CD4-positive, alpha-beta memory T cell (primary cell): ENCODE results near the gene TNS1. TPM values are rescaled to one million over a fixed set of nuclear protein-coding genes. Genes with fewer than 3 reads are reported as not detected.

Source experiments
- CTCF ChIA-PET: fragments of 350-600 bp; sonication (Branson Sonifier 250); formaldehyde crosslinking; loops from one replicate; lab custom pipeline; 2021; ENCODE audit warnings: inconsistent platforms; ENCODE audit not compliant: partially characterized antibody; lab: Charles Lee
- POLR2A ChIA-PET: fragments of 350-600 bp; sonication (Branson Sonifier 250); formaldehyde crosslinking; loops from one replicate; lab custom pipeline; 2021; ENCODE audit not compliant: partially characterized antibody; lab: Charles Lee
- DNase-seq, 5 donors: peaks; one replicate each; pipeline versions ENCODE4 v3.0.0 to v3.0.0-alpha.2; 2020 to 2022; ENCODE audit warnings: mixed read lengths in 1 of 5
- H3K27ac ChIP-seq: one replicate; pipeline ENCODE4 v1.7.0; 2013; ENCODE audit warnings: low read depth, low read length
- H3K27me3 ChIP-seq: 2 replicates; pipeline ENCODE4 v1.7.0; 2013; ENCODE audit warnings: mild to moderate bottlenecking, low read length, moderate library complexity; ENCODE audit not compliant: insufficient read depth
- H3K36me3 ChIP-seq: 2 replicates; pipeline ENCODE4 v1.7.0; 2013; ENCODE audit warnings: mild to moderate bottlenecking, low read length, moderate library complexity; ENCODE audit not compliant: insufficient read depth
- H3K4me1 ChIP-seq: 2 replicates; pipeline ENCODE4 v1.7.0; 2013; ENCODE audit warnings: mild to moderate bottlenecking, low read length, moderate library complexity; ENCODE audit not compliant: insufficient read depth
- H3K4me3 ChIP-seq, 2 donors: one replicate each; pipeline ENCODE4 v1.7.0; 2013; ENCODE audit warnings: low read length in 2 of 2, mild to moderate bottlenecking in 1 of 2
- H3K9me3 ChIP-seq, 2 donors: one replicate each; pipeline ENCODE4 v1.7.0; 2013; ENCODE audit warnings: low read length in 2 of 2, control low read depth in 1 of 2; ENCODE audit not compliant: control insufficient read depth in 1 of 2
- H3K27ac Mint-ChIP-seq, 7 donors: one replicate each; pipeline ENCODE4 v1.8.0; 2020 to 2021; ENCODE audit warnings: mixed read lengths in 7 of 7, mild to moderate bottlenecking in 6 of 7, inconsistent platforms in 3 of 7, moderate library complexity in 3 of 7
- H3K27me3 Mint-ChIP-seq, 2 donors: one replicate each; pipeline ENCODE4 v1.8.0; 2020 to 2021; ENCODE audit warnings: mixed read lengths in 2 of 2
- H3K36me3 Mint-ChIP-seq, 2 donors: one replicate each; pipeline ENCODE4 v1.8.0; 2020 to 2021; ENCODE audit warnings: mixed read lengths in 2 of 2, inconsistent platforms in 1 of 2, mild to moderate bottlenecking in 1 of 2
- H3K4me1 Mint-ChIP-seq, 4 donors: one replicate each; pipeline ENCODE4 v1.8.0; 2020 to 2021; ENCODE audit warnings: mixed read lengths in 4 of 4, mild to moderate bottlenecking in 1 of 4
- H3K4me3 Mint-ChIP-seq, 8 donors: one replicate each; pipeline ENCODE4 v1.8.0; 2020 to 2021; ENCODE audit warnings: mixed read lengths in 8 of 8, mild to moderate bottlenecking in 7 of 8, moderate library complexity in 6 of 8, inconsistent platforms in 3 of 8
- H3K9me3 Mint-ChIP-seq, 8 donors: one replicate each; pipeline ENCODE4 v1.8.0; 2020 to 2021; ENCODE audit warnings: mixed read lengths in 8 of 8, mild to moderate bottlenecking in 5 of 8, inconsistent platforms in 3 of 8, moderate library complexity in 1 of 8
- intact Hi-C: fragments of 100-400 bp; cut with micrococcal nuclease; formaldehyde crosslinking; loops from one replicate; pipeline ENCODE4 v1.15.1; 2023
- polyA plus RNA-seq, 2 donors: library from polyadenylated mRNA; unstranded; fragments of 300-500 nt; fragmentation: Illumina TruSeq; gene quantifications; one replicate each; pipeline ENCODE4 v1.2.3, GENCODE V29; 2021
- total RNA-seq, 2 experiments: library from RNA; stranded (reverse); gene quantifications; one replicate each; pipeline ENCODE4 v1.2.3, GENCODE V29; 2021

Gene TNS1
- total and polyA plus RNA-seq, 4 experiments from 2014 or later: 0.78 to 1.2 TPM; not detected in 2

DNA sequence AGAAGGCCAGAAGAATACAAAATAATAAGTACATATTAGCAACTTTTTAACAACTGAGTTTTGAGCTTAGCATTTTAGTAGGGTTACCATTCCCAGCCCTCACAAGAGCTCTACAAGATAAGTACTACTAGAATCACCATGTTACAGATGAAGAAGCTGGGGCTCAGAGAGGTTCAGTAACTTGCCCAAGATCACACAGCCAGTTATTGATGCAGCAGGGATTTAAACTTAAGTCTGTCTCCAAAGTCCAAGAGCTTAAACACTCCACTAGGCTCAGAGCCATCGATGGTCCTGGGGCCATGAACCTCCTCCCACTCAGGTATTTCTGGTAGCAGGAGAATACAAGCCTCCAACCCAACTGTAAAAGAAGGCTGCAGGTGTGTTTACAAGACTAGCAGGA lies 30.8 kb downstream of the TNS1 start:
- Mint-ChIP-seq H3K36me3 (no peaks in the 10 kb centered on the region), H3K4me3 (no peak overlapping the region), H3K27ac (no peak overlapping the region), H3K27me3 (peaks cover 8 to 14% of the 10 kb centered on the region in 2 donors), H3K4me1 (no peaks in the 10 kb centered on the region), H3K9me3 (peaks cover 0 to 8% (median 0%) of the 10 kb centered on the region in 8 donors)
- H3K27me3 ChIP-seq: no peaks in the 10 kb centered on the region
- H3K36me3 ChIP-seq: no peaks in the 10 kb centered on the region
- CTCF ChIA-PET: interaction anchor here (0.6 kb wide), 2 partner anchors 61 to 1693 kb away, joined by 3 read pairs; no protein-coding TSS in a partner anchor
- no peaks in the 10 kb centered on the region for H3K4me1 ChIP-seq
- no peak overlapping the region for H3K4me3 ChIP-seq
- POLR2A ChIA-PET: no interaction called here
- DNase-seq: no peak
- no peak overlapping the region for H3K27ac ChIP-seq
- H3K9me3 ChIP-seq: no peaks in the 10 kb centered on the region
- intact Hi-C loops: no loop called here

DNA sequence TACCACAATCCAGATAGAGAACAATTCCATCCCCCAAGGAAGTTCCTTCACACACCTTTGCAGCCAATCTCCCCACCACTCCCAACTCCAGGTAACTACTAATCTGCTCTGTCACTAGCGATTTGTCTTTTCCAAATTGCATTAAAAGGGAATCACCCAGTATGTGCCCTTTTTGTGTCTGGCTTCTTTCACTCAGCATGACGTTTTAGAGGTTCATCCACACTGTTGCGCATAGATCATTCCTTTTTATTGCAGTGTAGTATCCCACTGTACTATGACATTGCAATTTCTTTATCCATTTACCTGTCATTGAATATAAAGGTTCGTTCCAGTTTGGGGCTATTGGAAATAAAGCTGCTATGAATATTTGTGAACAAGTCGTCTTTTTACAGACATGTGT lies 31.6 kb downstream of the TNS1 start:
- Histone ChIP-seq H3K4me1 (no peaks in the 10 kb centered on the region), H3K27me3 (no peaks in the 10 kb centered on the region), H3K36me3 (no peaks in the 10 kb centered on the region), H3K9me3 (no peaks in the 10 kb centered on the region), H3K27ac (no peak overlapping the region), H3K4me3 (no peak overlapping the region)
- H3K4me3 Mint-ChIP-seq: no peak overlapping the region
- no peaks in the 10 kb centered on the region for H3K36me3 Mint-ChIP-seq
- peaks cover 8 to 14% of the 10 kb centered on the region in 2 donors for H3K27me3 Mint-ChIP-seq
- ChIA-PET POLR2A (no interaction called here), CTCF (interaction anchor here (0.6 to 1.7 kb wide), 2 partner anchors 10 to 1694 kb away, joined by 3 to 4 read pairs; no protein-coding TSS in a partner anchor)
- H3K4me1 Mint-ChIP-seq: no peaks in the 10 kb centered on the region
- intact Hi-C loops: no loop called here
- DNase-seq: no peak
- H3K27ac Mint-ChIP-seq: no peak overlapping the region
- H3K9me3 Mint-ChIP-seq: peaks cover 0 to 8% (median 0%) of the 10 kb centered on the region in 8 donors

DNA sequence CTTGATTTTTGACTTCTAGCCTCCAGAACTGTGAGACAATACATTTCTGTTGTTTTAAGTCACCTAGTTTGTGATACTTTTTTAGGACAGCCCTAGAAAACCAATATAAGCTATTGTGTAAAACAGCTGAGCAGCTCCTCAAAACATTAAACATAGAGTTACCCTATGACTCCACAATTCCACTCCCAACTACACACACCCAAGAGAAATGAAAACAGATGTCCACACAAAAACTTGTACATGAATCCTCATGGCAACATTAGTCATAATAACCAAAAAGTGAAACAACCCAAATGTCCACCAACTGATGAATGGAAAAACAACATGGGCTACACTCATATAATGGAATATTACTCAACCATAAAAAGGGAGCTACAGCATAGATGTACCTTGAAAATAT lies 32.6 kb downstream of the TNS1 start:
- Mint-ChIP-seq H3K4me1 (no peaks in the 10 kb centered on the region), H3K9me3 (peaks cover 0 to 8% (median 0%) of the 10 kb centered on the region in 8 donors), H3K27ac (no peak overlapping the region), H3K4me3 (no peak overlapping the region), H3K36me3 (no peaks in the 10 kb centered on the region), H3K27me3 (peaks cover 8 to 16% of the 10 kb centered on the region in 2 donors)
- H3K27me3 ChIP-seq: no peaks in the 10 kb centered on the region
- no peaks in the 10 kb centered on the region for H3K9me3 ChIP-seq
- no peak for DNase-seq
- intact Hi-C loops: no loop called here
- no peak overlapping the region for H3K4me3 ChIP-seq
- no peaks in the 10 kb centered on the region for H3K36me3 ChIP-seq
- H3K27ac ChIP-seq: no peak overlapping the region
- H3K4me1 ChIP-seq: no peaks in the 10 kb centered on the region
- POLR2A ChIA-PET: no interaction called here
- CTCF ChIA-PET: interaction anchor here (1.7 kb wide), 1 partner anchor 11 kb away, joined by 4 read pairs; no protein-coding TSS in a partner anchor

DNA sequence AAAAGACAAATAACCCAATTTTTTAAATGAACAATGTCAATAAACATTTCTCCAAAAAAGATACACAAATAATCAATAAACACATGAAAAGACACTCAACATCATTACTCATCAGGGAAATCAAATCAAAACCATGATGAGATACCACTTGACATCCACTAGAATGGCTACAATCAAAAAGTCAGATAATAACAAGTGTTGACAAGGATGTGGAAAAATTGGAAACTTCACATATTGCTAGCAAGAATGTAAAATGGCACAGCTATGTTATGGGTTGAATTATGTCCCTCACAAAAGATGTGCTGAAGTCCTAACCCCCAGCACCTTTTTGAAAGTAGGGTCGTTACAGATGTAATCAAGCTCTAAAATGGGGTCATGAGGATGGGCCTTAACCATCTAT lies 33.2 kb downstream of the TNS1 start:
- ChIA-PET CTCF (no interaction called here), POLR2A (no interaction called here)
- no peaks in the 10 kb centered on the region for H3K27me3 ChIP-seq
- Mint-ChIP-seq H3K36me3 (no peaks in the 10 kb centered on the region), H3K27ac (no peak overlapping the region), H3K4me1 (no peaks in the 10 kb centered on the region), H3K4me3 (no peak overlapping the region), H3K9me3 (peaks cover 0 to 8% (median 0%) of the 10 kb centered on the region in 8 donors), H3K27me3 (peaks cover 8 to 18% of the 10 kb centered on the region in 2 donors)
- H3K27ac ChIP-seq: no peak overlapping the region
- DNase-seq: no peak
- no peaks in the 10 kb centered on the region for H3K36me3 ChIP-seq
- H3K4me3 ChIP-seq: no peak overlapping the region
- intact Hi-C loops: no loop called here
- H3K4me1 ChIP-seq: no peaks in the 10 kb centered on the region
- no peaks in the 10 kb centered on the region for H3K9me3 ChIP-seq

DNA sequence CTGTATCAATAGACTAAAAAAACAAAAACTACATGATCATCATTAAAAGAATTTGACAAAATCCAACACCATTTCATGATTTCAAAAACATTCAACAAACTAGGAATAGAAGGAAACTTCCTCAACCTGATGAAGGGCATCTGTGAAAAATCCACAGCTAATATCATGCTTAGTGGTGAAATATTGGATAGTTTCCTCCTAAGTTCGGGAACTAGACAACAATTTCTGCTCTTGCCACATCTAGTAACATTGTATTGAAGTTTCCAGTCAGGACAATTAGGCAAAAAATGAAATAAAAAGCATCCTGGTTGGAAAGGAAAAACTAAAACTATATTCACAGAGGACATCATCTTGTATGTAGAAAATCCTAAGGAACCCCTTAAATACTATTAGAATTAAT lies 34.8 kb downstream of the TNS1 start:
- no peaks in the 10 kb centered on the region for H3K27me3 ChIP-seq
- H3K9me3 ChIP-seq: no peaks in the 10 kb centered on the region
- H3K36me3 ChIP-seq: no peaks in the 10 kb centered on the region
- Mint-ChIP-seq H3K9me3 (peaks cover 0 to 8% (median 0%) of the 10 kb centered on the region in 8 donors), H3K4me1 (no peaks in the 10 kb centered on the region), H3K36me3 (no peaks in the 10 kb centered on the region), H3K27me3 (peaks cover 8 to 14% of the 10 kb centered on the region in 2 donors), H3K4me3 (no peak overlapping the region), H3K27ac (no peak overlapping the region)
- no peak overlapping the region for H3K27ac ChIP-seq
- H3K4me3 ChIP-seq: no peak overlapping the region
- POLR2A ChIA-PET: no interaction called here
- no peak for DNase-seq
- intact Hi-C loops: no loop called here
- no peaks in the 10 kb centered on the region for H3K4me1 ChIP-seq
- CTCF ChIA-PET: no interaction called here

DNA sequence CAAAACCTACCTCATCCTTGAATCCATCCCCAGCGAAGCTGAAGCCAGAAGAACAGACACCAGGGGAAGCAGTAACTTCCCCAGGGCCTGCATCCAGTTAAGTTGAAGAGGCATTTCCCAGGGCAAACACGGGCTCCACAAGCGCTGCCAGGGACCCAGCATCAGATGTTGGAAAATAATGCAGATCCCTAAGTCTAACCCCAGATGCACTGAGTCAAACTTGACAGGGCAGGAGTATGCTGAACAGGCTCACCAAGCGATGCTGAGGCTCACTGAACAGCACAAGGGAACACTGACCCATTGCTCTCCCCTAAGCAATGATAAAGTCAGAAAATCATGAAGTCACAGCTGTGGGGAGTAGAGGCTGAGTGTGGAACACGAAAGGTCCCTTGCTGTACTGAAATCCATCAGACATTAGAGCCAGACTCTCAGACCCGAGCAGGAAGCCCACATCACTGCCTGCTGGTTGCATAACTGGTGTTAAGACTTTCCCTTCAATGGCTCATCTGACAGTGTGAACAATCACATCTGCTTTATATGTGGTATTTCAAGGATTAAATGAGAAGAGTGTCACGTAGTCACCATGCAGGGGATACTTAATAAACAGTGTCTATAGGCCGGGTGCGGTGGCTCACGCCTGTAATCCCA lies 36.2 kb downstream of the TNS1 start:
- ChIA-PET CTCF (no interaction called here), POLR2A (no interaction called here)
- H3K27me3 Mint-ChIP-seq: peaks cover 6 to 11% of the 10 kb centered on the region in 2 donors
- H3K9me3 Mint-ChIP-seq: peaks cover 0 to 8% (median 0%) of the 10 kb centered on the region in 8 donors
- H3K27me3 ChIP-seq: no peaks in the 10 kb centered on the region
- no peaks in the 10 kb centered on the region for H3K9me3 ChIP-seq
- H3K4me1 Mint-ChIP-seq: no peaks in the 10 kb centered on the region
- H3K27ac Mint-ChIP-seq: no peak overlapping the region
- H3K36me3 Mint-ChIP-seq: no peaks in the 10 kb centered on the region
- no peak overlapping the region for H3K4me3 Mint-ChIP-seq
- intact Hi-C loops: no loop called here
- H3K27ac ChIP-seq: no peak overlapping the region
- no peaks in the 10 kb centered on the region for H3K36me3 ChIP-seq
- no peak overlapping the region for H3K4me3 ChIP-seq
- no peak for DNase-seq
- no peaks in the 10 kb centered on the region for H3K4me1 ChIP-seq

DNA sequence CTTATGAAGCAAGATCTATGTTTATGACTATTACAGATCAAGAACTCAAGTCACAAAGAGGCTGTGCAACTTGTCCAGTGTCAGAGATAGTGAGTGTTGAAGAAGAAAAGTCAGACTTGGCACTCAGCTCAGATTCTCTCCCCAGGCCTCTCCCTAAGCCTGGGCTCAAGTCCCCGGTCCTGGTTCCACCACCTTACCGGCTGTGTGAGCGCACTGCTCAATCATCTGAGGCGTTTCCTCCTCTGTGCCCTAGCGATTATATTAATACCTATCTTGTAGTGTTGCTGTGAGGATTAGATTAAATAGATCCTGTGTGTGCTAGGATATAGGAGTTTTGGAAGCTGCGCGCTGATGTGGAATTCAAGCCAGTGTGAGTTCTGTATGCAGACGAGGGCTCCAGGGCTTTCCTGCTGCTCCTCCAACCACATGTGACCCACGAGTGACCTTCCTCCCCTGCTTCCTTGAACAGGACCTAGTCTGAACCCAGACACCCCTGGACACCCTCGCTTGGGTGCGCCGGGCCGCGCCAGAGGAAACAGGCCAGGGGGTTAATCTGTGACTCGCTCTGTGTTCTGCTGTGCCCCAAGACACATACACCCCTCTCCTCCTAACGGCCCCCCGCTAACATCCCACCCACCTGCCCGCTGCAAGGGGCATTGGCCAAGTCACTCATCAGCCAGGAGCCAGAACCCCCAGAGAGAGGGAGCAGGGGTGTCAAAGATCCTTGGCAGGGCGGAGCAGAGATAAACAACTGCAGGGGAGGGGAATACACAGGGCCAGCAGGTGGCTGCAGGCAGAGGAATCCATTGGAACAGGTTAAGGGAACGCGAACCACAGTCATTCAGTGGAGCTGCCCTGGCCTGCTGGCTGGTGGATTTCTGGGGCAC lies 38.3 kb downstream of the TNS1 start:
- Mint-ChIP-seq H3K4me1 (no peaks in the 10 kb centered on the region), H3K27me3 (peaks cover 1 to 9% of the 10 kb centered on the region in 2 donors), H3K4me3 (no peak overlapping the region), H3K36me3 (no peaks in the 10 kb centered on the region), H3K27ac (no peak overlapping the region), H3K9me3 (peaks cover 0 to 5% (median 0%) of the 10 kb centered on the region in 8 donors)
- ChIA-PET CTCF (no interaction called here), POLR2A (no interaction called here)
- no peaks in the 10 kb centered on the region for H3K9me3 ChIP-seq
- H3K36me3 ChIP-seq: no peaks in the 10 kb centered on the region
- no peaks in the 10 kb centered on the region for H3K4me1 ChIP-seq
- H3K4me3 ChIP-seq: no peak overlapping the region
- H3K27ac ChIP-seq: no peak overlapping the region
- DNase-seq: no peak
- H3K27me3 ChIP-seq: no peaks in the 10 kb centered on the region
- intact Hi-C loops: no loop called here
